ENCODE results near the gene PINK1.
A peak's percentile ranks its signal among the peaks of the same experiment; 100 is the strongest.
"Not testable (repeated sequence)": the region's sequence is repeated elsewhere in the genome, so short reads cannot be mapped to it uniquely, and the experiment has no call there.

PINK1 gene

DNA sequence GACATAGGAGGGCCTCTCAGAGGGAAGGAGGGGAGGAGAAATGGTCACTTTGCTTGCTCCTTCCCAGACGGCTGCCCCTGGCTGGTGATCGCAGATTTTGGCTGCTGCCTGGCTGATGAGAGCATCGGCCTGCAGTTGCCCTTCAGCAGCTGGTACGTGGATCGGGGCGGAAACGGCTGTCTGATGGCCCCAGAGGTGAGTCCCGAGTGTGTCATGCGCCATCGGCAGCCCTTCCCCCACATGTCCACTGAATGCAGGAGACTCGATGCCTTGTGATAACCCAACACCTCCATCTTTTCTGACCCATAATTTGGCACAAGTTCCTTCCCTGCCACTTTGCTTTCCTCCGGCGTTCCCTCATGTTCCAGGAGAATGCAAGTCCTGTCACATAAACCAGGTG is 15.2 kb downstream of the PINK1 start:
- DNase-seq, result no peak

DNA sequence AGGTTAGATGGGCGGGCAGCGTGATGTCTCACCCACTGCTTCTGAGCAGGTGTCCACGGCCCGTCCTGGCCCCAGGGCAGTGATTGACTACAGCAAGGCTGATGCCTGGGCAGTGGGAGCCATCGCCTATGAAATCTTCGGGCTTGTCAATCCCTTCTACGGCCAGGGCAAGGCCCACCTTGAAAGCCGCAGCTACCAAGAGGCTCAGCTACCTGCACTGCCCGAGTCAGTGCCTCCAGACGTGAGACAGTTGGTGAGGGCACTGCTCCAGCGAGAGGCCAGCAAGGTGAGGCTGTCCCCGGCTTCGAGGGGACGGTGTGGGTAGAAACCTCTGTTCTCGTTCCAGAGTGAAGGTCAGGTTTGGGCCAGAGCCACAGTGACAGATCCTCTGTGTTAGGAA is 15.7 kb downstream of the PINK1 start:
- DNase-seq, result no peak

DNA sequence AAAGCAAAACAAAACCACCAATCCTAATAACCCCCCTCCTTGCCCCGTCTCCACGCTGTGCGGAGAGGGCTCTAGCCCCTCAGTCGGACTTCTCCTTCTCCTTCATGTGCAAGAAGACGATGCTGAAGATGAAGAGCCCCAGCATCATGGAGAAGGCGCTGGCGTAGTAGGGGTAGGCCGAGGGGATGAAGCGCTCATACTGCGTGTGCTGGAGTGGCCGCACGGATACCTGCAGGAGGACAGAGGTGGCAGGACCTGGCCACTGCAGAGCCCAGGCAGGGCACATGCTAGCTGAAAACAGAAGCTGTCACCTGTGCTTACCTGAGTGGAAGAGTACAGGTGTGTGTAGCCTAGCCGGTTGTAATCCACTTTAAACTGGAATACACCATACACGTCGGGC is 19.0 kb downstream of the PINK1 start:
- DNase-seq, result no peak

DNA sequence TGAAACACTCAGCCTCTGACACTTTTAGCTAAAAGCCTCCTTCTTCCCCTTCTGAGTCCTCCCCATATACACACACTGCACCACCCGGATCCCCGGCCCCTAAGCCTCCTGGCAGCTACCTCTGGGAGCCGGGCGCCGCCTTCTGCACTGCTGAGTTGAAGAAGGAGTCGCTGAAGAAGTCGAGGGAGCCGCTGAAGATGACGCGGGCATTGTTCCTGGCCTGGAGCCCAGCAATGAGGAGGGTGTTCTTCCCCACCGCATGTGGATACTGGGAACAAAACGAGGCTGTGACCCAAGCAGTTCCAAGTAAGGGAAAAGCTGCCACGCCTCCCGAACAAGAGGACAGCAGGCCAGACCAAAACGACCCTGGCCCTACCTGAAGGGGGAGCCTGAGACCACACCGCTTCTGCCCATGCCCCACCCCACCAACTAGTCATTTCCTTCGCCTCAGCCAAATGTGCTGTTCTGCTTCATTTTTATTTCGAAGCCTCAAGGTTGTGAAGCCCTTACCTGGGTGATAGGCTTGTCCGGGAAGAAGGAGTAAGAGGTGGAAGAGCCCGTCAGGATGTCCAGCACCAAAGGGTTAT is 20.9 kb downstream of the PINK1 start:
- DNase-seq, result no peak

DNA sequence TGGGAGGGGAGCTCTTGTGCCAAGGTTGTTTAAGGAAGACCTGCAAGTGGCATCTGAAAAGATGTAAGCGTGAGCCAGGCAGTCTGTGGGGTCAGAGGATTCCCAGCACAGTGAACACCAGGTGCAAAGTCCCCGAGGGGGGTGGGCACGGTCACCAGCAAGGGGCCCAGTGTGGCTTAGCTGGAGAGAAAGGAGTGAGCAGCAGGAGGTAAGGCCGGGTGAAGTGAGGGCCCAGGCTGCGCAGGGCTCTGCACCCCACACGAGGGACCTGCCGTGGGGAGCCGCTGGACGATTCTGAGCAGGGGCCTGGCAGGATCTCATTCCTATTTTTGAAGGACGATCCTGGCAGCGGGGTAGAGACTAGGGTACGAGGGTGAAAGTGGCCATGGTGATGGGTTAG is 23.8 kb downstream of the PINK1 start:
- no peak for DNase-seq

DNA sequence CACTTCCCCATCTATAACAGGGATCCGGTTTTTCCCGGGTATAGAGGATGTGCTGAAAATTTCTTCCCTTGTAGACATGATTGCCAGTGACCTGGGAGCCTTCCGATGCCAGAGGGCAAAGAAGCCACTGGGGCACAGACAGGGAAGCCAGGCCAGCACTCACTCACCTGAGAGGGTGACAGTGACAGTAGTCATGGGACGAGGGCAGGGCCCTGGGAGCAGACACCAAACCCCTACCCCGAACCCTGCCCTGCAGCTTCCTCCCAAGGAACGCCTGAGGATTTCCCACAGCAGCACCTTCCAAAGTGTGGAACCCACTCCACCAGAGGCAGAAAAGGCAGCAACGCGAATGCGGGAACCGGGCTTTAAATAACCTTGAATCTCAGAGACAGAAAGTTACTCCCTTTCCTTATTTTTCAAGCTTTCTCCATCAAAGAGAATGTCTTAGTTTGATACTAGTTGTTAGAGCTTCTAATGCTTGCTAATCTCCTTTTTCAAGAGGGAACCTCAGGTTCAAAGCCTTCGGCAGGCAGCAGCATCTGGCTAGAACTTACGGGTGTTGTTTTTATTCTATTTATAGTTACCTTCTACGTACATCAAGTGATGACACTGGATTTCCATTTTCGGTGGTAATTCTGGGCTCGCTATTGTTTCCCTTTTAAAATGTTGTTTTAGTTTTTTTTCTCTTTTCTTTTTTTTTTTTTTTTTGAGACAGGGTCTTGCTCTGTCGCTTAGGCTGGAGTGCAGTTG is 25.1 kb downstream of the PINK1 start:
- DNase-seq, result no peak

DNA sequence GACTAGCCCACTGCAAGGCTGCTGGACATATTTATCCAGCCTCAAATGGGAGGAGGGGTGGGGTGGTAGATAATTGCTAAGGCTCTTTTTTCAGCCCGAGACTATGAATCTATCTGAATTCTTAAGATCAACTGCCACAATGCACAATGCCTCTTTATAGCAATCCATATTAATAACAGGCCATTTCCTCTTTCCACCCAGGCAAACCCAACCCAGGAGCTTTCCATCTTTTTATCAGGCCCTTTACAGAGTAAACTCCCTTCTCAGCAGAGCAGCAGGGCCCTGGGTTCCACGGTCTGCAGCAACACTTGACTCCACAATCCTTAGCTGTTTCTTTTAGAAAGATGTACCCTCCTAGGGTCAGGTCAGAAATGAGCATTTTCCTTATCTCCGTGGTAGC is 27.1 kb downstream of the PINK1 start:
- peak; percentile 23 for DNase-seq

DNA sequence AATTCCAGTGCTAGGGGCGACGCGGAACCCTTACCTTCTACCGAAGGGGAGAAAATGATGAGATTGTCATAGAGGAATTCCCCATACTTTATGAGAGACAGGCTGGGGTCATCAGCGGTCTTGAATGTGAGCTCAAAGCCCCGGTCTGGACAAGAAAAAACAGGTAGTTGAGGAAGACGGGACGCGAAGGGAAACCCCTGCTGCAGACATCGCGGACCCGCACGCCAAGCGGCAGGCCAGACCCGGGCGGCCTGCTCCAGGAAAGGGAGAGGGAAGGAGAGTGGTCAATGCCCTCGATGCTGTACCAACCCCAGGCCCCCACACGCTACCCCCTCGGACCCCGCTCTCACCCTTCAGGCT is 27.6 kb downstream of the PINK1 start:
- DNase-seq, result peak; percentile 29

DNA sequence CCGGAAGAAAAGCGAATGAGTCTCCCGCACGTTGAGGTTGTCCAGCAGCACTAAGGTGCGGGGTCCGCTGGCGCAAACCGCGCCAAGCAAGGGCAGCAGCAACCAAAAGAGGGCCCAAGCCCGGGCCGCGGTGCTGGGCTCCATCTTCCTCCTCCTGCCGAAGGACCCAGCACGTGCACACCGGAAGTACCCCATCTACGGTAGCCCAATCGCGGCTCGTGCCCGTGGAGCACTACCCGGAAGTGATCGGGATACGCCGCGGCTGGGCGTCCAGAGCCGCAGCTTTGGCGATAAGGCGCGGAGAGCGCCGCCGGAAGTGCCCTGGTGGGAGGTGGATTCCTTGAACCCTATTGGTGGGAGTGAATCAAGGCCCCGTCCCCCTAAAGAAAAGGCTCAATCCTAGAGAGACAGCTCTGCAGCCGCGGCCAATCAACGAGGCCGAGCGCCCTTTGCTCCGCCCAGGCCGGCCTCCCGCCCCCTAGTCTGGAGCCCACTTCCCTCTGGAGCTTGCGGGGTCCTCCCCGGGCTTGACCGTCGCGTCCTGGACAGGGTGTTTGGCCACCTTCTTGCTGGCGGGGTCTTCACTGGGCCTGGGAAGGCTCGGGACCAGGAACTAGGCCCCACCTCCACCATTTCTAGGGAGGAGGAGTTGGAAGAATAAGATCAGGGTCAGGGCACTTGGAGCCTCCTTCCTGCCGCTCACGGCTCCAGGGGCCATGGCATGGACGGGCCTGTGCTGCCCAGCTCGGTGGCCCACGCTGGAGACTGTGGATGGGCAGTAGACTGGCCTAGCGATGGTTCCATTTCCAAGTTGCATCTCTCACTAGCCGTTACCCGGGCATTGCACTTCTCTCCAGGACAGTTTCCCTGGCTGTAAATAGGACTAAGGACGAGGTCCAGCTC is 28.2 kb downstream of the PINK1 start, which contains the start of gene DDOST:
DDOST (minus strand) TSS at position 163 of the 903 bp plus-strand sequence; CDS start at position 144, 19 bp downstream.
- peak; percentile 99 for DNase-seq

DNA sequence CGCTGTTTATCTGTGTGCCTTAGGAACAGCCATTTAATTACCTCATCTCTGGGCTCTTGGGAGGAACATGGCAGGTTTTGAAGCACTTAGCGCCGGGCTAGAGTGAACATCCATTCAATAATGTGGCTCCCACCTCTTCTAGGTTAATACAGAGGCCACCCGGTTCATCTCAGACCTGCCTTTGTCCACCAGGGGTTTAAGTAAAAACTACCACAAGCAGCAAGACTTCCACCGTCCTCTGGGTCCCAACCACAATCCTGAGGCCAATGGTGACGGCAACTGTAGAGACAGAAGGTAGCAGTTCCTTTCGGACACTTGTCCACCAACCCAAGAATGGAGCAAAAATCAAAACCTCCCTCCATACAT is 28.8 kb downstream of the PINK1 start:
- DNase-seq, result no peak

DNA sequence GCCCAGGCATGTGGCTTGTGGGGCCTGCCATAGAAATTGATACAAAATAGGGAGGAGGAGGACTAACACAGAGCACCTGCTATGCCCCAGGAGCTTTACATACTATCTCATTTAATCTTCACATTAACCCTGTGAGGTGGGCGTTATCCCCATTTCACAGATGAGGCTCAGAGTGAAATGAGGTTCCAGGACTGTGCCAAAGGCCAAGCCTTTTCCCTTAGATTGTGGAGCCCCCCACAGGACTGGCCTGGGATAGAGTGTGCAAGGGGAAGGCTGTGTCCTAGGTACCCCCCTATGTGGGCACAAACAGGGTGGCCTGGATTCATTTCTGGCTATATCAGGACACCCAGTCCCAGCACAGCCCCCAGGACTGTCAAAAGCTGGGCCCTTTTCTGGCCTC is 30.1 kb downstream of the PINK1 start:
- peak; percentile 39 for DNase-seq

DNA sequence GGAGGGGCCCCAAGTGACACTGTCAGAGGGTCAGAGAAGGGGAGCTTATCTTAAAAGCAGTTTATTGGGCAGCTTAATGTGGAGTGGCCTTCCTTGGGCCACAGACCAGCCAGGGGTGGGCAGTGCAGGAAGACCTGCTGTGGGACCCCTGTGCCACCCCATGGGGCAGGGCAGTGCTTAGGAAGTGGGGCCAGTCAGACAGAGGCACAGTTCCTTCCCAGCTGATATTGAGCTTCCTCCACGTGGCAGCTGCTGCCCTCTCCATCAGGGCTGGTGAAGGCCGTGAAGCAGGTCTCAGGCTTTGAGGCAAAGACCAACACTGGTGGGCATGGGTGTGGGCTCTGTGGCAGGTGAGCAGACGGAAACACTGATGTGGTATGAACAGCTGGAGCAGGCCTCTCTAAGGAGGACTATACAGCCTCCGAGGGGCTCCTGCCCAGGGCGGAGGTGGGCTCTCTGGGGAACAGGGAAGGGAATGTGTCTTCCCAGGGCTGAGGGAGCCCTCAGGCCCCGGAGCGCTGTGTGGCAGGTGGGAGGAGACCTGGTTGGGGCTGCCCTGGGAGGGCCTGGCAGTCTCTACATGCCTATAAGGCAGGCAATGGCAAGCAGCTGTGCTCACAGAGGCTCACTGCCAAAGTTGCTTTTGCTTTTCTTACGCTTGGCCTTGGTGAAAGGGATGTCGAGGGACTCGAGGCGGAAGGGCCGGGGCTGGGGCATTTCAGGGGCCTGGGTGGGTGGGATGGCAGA is 30.9 kb downstream of the PINK1 start:
- no peak for DNase-seq

DNA sequence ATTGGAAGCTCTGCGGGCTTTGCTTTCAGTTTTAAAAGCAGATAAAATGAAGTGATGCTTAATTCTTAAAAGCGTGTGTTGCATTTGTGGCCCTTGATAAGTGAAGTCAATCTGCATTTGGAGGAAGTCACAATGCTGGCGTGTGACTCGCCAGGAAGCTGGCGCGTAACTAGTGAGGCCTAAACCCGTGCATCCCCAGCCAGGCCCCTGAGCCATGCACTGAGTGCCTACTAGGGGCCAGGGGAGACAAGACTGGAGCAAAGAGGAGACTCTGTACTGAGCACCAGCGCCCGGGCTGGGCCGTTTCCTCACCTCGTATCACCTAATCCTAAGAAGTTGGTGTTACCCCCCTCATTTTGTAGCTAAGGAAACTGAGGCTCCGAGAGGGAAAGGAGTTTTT is 32.5 kb downstream of the PINK1 start:
- peak; percentile 2 for DNase-seq

DNA sequence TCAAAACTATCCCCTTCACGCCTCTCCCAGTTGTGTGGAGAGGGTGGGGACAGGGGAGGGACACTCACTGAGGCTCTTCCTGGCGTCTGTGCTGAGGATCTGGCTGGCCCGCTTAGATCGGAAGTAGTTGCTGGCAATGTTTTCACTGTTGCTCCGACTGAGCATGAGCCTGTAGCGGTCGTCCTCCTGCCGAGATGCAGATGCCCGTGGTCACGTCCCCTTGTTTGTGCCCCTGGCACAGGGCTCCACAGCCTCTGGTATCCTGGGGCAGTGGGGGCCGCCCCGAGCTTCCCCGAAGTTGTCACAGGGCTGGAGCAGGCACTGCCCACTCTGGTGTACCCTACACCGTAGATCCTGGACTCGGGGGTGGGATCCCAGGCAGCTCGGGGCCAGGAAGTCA is 32.9 kb downstream of the PINK1 start:
- no peak for DNase-seq

DNA sequence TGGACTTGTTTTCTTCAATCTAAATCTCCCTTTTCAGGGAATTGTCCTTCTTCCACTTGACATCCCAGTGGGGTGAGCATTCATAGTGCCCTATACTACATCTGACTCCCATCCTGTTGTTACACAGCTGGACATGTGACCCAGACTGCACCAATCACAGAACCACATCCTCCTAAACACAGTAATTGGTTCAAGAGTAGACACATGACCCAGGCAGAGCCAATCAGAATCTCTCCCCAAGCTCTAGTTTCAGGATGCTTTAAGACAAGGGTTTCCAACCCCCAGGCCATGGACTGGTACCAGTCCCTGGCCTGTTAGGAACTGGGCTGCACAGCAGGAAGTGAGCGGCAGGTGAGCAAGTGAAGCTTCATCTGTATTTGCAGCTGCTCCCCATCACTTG is 33.5 kb downstream of the PINK1 start:
- DNase-seq, result peak; percentile 66

DNA sequence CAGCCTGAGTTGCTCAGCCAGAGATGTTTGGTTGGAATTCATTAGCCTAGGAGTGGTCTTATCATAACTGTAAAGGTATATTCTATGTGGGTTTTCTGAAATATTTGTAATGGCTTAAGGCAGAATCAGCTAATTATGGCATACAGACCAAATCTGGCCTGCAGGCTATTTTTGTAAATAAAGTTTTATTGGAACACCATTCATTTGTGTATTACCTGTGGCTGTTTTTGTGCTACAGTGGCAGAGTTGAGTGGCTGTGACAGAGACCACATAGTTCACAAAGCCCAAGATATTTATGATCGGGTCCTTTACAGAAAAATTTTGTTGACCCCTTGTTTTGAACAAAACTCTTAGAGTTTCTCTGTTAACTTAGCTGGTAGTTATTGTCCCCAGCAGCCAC is 35.3 kb downstream of the PINK1 start:
- DNase-seq, result no peak

DNA sequence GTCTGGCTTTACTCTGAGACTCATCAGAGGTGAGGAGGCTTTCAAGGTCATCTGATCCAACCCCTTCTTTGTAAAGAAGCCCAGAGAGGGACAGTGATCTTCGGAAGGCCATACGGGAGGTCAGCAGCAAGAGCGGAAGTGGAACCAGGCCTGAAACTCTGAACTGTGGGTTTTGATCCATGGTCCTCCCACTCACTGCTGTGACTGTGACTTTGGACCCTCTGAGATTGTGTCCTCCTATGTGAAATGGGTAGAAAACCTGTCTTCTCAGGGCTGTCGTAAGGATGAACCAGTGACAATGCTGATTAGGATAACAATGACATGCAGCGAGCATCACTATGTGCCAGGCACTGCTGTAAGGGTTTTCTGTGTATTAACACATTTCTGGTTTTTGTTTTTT is 37.7 kb downstream of the PINK1 start:
- DNase-seq, result no peak

DNA sequence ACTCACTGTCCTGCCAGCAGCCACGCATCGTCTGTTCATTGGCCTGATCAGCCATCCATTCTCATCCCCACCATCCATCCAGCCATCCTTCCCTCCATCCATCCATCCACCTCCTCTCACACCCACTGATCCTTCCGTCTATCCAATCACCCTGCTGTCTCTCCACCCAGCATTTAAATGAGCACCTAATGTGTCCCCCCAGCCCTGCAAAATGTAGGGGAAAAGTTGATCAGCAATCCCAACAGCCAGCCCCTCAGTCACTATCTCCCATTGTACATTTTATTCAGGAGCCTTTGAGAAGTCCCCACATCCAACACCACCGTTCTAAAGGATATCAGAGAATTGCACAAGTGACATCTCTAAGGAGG is 39.0 kb downstream of the PINK1 start:
- DNase-seq, result no peak

DNA sequence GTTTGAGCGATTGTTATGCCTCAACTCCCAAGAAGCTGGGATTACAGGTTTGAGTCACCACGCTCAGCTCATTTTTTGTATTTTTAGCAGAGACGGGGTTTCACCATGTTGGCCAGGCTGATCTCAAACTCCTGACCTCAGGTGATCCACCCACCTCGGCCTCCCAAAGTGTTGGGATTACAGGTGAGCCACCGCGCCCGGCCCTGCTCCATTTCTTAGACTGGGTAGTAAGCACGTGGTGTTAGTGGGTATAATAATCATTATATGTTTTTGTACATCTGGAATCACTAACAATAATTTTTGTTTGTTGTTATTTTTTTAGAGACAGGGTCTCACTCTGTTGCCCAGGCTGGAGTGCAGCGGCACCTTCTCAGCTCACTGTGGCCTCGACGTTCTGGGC is 40.4 kb downstream of the PINK1 start:
- not testable (repeated sequence) for DNase-seq

DNA sequence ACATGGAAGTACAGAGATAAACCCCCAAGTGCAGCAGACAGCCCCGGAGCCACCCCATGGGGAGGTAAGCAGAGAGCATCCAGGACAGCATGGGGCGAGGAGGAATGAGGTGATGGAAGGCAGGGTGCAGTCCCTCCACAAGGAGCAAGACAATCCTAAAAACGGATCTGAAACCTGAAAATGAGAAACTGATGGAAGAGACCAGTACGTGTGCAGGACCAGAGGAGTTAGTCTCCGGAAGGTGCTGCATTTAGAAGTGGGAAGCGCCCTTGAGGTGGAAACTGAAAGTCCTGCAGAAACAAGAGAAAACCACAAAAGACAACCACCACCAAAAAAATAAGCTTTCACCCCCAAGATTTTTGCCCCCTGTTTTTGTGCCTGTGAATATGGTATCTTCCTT is 45.3 kb downstream of the PINK1 start:
- no peak for DNase-seq

DNA sequence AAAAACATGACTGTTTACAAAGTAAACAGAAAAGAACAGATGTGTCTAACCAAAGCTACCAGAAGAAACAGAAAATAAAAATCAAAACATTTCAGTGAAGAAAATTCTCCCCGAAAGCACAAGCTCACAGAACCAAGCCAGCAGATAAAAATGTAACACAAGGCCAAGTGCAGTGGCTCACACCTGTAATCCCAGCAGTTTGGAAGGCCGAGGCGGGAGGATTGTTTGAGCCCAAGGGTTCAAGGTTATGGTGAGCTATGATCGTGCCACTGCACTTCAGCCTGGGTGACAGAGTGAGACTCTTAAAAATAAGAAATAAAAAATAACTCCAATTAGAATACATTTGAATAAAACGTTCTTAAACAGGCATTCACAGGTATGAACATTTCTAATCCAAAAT is 47.0 kb downstream of the PINK1 start:
- no peak for DNase-seq

DNA sequence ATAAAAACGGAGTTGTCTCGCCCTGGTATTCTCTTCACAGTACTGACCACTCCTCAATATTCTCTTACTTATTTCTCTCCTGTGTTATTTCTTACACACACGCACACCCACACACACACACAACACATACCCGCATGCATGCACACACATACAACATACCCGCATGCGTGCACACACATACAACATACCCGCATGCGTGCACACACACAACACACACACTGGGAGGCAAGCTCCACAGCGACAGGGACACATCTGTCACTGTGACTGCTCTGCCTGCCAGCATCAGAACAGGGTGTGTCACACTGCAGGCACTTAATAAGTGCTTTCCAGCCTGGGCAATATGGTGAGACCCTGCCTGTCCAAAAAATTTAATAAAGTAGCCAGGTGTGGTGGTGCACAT is 48.7 kb downstream of the PINK1 start:
- DNase-seq, result no peak

DNA sequence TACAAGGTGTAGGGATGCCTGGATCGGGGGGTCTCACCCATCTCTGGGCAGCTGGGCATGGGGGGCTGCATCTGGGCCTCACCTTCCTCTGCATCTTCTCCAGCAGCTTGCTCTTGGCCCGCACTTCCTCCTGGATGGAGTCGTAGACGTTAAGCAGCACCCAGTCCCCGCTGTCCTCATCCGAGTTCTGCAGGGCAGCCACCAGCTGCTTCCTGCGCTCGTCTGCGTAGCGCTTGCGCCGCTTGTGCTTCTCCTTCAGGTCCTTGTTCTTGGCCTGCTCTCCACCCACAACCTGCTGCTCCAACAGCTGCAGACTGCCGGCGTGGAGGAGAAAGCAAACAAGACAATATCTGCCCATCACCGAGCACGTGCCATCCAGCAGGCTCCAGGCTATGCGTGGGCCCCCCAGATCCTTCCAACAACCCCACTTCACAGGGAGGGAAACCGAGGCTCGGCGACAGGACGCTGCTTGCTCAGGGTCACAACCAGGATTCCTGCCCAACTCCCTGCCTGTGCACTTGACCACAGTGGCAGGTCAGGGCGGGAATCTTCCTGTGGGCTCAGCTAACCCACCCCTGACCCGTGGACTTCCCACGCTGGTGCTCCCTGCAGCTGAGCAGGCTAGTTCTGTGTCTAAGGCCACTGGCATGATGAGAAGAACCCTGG is 49.4 kb downstream of the PINK1 start:
- DNase-seq, result no peak

Data from OCI-M1 (cell line).